BLaER1 treated with 17β-estradiol and CSF1 and Interleukin-3, amounts not matched to agents 10 nM and 100 nM (cell line): ENCODE results near the gene STPG2.

ENCODE experiments used
- H3K27ac ChIP-seq, 11 experiments: shearing (Covaris generic); formaldehyde crosslinking; 2 replicates each; pipeline ENCODE4 v1.8.1; 2022
- H3K27me3 ChIP-seq, 11 experiments: shearing (Covaris generic); formaldehyde crosslinking; 2 replicates each; pipeline ENCODE4 v1.8.1; 2022
- H3K36me3 ChIP-seq, 11 experiments: shearing (Covaris generic); formaldehyde crosslinking; 2 replicates each; pipeline ENCODE4 v1.8.1; 2022
- H3K4me1 ChIP-seq, 10 experiments: shearing (Covaris generic); formaldehyde crosslinking; 2 replicates each; pipeline ENCODE4 v1.8.1; 2022
- H3K4me2 ChIP-seq, 11 experiments: shearing (Covaris generic); formaldehyde crosslinking; 2 replicates each; pipeline ENCODE4 v1.8.1; 2022
- H3K4me3 ChIP-seq, 10 experiments: shearing (Covaris generic); formaldehyde crosslinking; 2 replicates each; pipeline ENCODE4 v1.8.1; 2022
- H3K9ac ChIP-seq, 11 experiments: shearing (Covaris generic); formaldehyde crosslinking; 2 replicates each; pipeline ENCODE4 v1.8.1; 2022
- H3K9me3 ChIP-seq, 11 experiments: shearing (Covaris generic); formaldehyde crosslinking; replicated peaks in 1 of 11; 2 replicates each; pipeline ENCODE4 v1.8.1; 2022
- H4K20me1 ChIP-seq, 11 experiments: shearing (Covaris generic); formaldehyde crosslinking; 2 replicates each; pipeline ENCODE4 v1.8.1; 2022
- Cebpa-rat ChIP-seq, 11 experiments: shearing (Covaris generic); IDR thresholded peaks; 2 replicates each; pipeline ENCODE4 v1.8.1; 2022

The STPG2 gene

DNA sequence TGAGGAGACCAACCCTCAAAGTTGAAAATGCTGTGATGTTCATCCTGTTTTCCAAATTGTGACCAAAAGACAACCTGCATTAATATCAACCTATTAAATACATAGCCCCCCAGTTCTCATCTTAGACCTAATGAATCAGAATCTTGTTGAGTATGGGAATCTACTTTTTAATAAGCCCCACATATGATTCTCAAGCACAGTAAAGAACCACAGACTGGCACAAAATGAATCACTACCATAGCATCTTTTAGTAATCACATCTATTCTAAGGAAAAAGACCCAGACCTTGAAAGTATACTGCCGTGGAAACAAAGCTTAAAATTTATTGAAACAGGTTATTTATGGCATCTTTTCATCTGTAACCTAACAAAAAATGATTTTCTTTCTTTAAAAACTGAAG lies 152.9 kb downstream of the STPG2 start:
- TF ChIP-seq Cebpa-rat (IDR thresholded peaks at IDR 0.05), result no peak
- Histone ChIP-seq H3K4me3 (no peak overlapping the region), H3K4me1 (peaks cover 0 to 11% (median 0%) of the 10 kb centered on the region in 10 experiments; a peak in 1 of 20 replicates), H3K27me3 (no peaks in the 10 kb centered on the region), H4K20me1 (no peaks in the 10 kb centered on the region), H3K9me3 (peaks cover 7 to 23% (median 16%) of the 10 kb centered on the region in 11 experiments; a peak in 19 of 22 replicates), H3K4me2 (no peak overlapping the region), H3K27ac (no peak overlapping the region), H3K9ac (no peak overlapping the region), H3K36me3 (no peaks in the 10 kb centered on the region)

DNA sequence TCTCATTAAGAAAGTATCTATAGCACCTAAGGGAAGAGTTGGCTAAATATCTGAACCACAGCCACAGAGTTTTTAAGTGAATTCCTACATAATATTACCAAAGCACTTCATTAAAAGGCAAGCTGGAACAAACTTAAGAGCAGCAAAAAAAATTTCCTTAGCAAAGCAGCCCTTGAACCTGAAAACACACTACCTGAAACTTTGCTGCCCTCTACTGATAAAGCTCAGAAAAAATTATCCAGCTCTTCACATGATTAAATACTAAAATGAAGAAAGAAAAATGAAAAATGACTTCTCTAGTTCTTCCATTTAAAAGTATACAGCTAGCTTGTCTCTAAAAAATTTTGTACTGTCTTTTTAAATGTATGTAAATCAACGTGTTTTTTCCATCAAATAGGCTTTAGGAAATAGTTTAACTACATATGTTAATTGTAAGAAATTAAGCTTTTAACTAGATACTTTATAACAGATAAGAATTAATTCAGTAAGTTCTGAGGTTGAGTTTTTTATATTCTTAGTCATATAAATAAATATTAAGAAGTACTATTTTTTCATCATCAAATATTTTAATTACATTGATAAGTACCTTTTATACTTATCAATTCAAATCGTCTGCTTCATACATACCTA lies 156.1 kb downstream of the STPG2 start:
- Histone ChIP-seq H4K20me1 (no peaks in the 10 kb centered on the region), H3K9me3 (peaks cover 1 to 4% (median 2%) of the 10 kb centered on the region in 11 experiments; a peak in 11 of 22 replicates), H3K4me1 (peaks cover 0 to 11% (median 0%) of the 10 kb centered on the region in 10 experiments; a peak in 1 of 20 replicates), H3K4me3 (no peak overlapping the region), H3K27ac (no peak overlapping the region), H3K9ac (no peak overlapping the region), H3K27me3 (no peaks in the 10 kb centered on the region), H3K4me2 (no peak overlapping the region), H3K36me3 (no peaks in the 10 kb centered on the region)
- no peak for TF ChIP-seq Cebpa-rat (IDR thresholded peaks at IDR 0.05)

DNA sequence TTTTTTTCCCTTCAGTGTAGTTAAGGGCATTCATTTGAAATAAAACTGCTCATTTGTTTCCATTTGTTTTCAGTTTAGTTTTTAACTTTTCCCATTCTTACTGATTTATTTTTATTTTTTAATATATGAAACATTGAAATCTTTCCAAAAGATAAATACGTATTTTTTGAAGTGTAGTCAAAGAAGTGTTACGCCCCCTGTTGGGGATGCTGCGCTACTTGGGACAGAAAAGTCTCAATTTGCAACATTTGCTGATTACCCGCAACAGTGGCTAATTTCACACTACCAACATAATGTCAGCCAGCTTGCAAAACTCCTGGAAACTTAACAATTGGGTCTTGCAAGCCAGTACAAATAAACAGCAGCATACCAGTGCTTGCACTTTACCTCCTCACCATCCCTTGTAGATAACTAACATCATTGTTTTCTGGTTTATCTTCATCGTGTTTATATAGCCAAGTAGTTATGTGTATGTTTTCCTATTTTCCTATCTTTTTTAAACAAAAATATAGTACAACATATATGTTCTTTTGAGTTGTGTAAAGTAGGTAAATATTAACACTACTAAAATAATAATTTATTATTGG lies 158.6 kb downstream of the STPG2 start:
- Histone ChIP-seq H3K36me3 (no peaks in the 10 kb centered on the region), H3K27ac (no peak overlapping the region), H3K9me3 (no peaks in the 10 kb centered on the region), H3K9ac (no peak overlapping the region), H4K20me1 (no peaks in the 10 kb centered on the region), H3K4me2 (no peak overlapping the region), H3K27me3 (no peaks in the 10 kb centered on the region), H3K4me1 (peaks cover 0 to 3% (median 0%) of the 10 kb centered on the region in 10 experiments; a peak in 1 of 20 replicates), H3K4me3 (no peak overlapping the region)
- TF ChIP-seq Cebpa-rat (IDR thresholded peaks at IDR 0.05), result no peak

DNA sequence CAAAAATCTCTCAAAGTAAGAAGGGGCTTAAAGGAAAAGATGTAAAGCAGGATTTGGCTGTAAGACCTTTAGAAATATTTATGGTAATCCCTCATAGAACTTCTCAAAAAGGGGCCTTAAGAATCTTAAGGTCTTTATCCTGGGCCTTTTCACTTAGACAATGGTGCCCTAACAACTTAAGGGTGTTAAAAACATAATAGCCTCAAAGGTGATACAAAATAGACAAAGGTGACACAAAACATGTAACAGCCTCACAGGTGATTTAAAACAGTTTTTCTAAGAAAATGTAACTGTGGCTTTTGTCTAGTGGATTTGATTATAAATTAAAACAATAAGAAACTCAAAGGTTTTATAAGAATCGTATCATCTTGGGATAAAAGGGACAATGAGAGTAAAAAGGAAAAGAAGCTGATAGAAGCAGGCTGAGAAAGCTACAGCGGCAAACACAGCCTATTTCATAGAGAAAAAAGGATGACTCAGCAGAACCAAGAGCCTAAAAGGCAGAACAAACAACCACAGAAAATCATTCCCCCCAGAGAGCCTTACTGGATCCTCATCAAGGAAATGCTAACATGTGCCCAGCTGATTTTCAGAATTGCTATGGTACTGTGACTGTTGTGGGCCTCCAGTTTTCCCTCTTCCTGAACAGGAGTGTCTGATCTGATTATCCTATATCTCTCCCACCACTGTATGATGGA lies 164.3 kb downstream of the STPG2 start:
- no peak for TF ChIP-seq Cebpa-rat (IDR thresholded peaks at IDR 0.05)
- peaks cover 2 to 10% (median 8%) of the 10 kb centered on the region in 11 experiments; a peak in 21 of 22 replicates for H3K9me3 ChIP-seq
- H3K4me2 ChIP-seq, result no peak overlapping the region
- no peaks in the 10 kb centered on the region for H4K20me1 ChIP-seq
- no peak overlapping the region for H3K27ac ChIP-seq
- no peaks in the 10 kb centered on the region for H3K27me3 ChIP-seq
- H3K9ac ChIP-seq, result no peak overlapping the region
- H3K36me3 ChIP-seq, result no peaks in the 10 kb centered on the region
- H3K4me3 ChIP-seq, result no peak overlapping the region
- no peaks in the 10 kb centered on the region for H3K4me1 ChIP-seq

DNA sequence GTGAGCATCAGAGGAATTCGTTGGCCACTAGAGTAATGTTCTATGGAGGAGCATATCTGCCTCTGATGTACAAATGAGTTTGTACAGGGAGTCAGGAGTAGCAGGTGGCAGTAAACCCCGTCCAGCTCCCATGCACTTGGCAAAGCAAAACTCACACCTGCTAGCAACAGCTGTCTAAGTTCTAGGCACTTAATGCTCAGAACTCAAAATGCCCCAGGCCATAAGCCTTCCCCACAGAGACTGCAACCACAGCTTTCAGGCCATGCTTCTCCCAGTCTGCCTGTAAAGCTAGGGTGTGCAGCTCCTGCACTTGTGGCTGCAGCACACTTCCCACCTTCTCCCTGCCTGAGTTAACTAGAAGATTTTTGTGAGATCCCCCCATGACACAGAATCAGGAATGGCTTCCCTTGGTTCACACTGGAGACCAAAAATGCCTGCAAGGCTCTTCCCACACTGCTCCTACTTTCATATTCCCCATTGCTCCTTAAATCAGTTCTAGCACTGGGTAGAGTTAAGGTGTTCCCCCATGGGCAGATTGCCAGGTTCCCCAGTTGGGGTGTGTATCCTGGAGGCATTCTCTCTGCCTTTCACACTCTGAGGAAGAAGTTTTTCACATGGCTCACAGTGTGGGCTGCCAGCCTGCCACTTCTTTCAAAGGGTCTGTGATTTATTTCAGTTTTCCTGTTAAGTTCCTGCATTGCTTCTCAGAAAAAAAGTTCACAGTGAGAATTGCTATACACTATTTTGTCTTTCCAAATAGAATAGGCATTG lies 189.9 kb downstream of the STPG2 start:
- Histone ChIP-seq H3K9me3 (no peaks in the 10 kb centered on the region; a peak in 1 of 22 replicates), H3K36me3 (no peaks in the 10 kb centered on the region), H3K4me1 (no peaks in the 10 kb centered on the region), H4K20me1 (no peaks in the 10 kb centered on the region), H3K27ac (no peak overlapping the region), H3K9ac (no peak overlapping the region), H3K4me2 (no peak overlapping the region), H3K27me3 (no peaks in the 10 kb centered on the region), H3K4me3 (no peak overlapping the region)
- no peak for TF ChIP-seq Cebpa-rat (IDR thresholded peaks at IDR 0.05)

DNA sequence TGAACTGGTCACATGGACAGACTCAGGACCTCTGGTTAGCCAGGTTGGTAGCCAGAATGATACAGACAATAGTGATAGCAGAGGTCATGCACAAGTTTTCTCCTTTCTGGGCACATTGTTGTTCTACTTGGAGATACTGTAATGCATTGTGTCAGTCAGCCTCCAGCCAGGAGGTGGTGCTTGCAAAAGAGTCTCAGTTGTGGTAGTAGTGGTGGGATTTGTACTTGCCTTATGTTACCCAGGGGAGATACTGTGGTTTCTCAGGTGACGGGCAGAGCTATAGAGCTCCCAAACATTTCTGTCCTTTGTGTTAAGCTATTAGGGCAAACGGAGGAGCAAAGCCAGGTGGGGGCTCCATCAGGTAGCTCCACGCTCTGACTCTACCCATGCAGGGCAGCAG lies 190.5 kb downstream of the STPG2 start:
- H4K20me1 ChIP-seq, result no peaks in the 10 kb centered on the region
- no peak overlapping the region for H3K27ac ChIP-seq
- H3K27me3 ChIP-seq, result no peaks in the 10 kb centered on the region
- H3K4me1 ChIP-seq, result no peaks in the 10 kb centered on the region
- no peak overlapping the region for H3K4me3 ChIP-seq
- no peak for TF ChIP-seq Cebpa-rat (IDR thresholded peaks at IDR 0.05)
- H3K9me3 ChIP-seq, result no peaks in the 10 kb centered on the region; a peak in 1 of 22 replicates
- no peak overlapping the region for H3K4me2 ChIP-seq
- no peaks in the 10 kb centered on the region for H3K36me3 ChIP-seq
- H3K9ac ChIP-seq, result no peak overlapping the region

DNA sequence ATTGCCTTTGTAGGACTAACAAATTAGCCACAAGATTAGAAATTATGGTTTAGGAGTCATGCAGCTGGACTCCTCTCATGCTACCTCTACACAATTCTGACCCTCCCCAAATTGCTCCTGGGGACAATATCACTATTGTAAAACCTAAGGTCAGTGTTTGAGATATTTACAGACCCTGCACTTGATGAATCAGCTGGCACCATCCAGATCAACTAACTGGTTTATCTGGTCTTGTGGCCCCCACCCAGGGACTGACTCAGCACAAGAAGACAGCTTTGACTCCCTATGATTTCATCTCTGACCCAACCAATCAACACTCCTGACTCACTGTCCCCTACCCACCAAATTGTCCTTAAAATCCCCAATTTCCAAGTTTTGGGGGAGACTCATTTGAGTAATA lies 192.4 kb downstream of the STPG2 start:
- Histone ChIP-seq H3K27ac (no peak overlapping the region), H3K4me2 (no peak overlapping the region), H3K27me3 (no peaks in the 10 kb centered on the region)

DNA sequence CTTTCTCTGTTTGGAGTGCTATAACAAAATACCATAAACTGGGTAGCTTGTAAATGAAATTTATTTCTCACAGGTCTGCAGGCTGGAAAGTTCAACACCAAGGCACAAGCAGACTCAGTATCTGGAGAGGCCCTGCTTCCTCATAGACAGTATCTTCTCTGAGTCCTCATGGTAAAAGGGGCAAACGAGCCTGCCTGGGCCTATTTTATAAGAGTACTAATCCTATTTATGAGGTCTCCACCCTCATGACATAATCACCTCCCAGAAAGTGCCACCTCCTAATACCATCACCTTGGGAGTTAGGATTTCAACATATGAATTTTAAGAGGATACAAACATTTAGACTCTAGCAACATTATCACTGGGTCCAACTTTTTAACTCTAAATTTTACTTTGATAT lies 200.3 kb downstream of the STPG2 start:
- Histone ChIP-seq H3K4me2 (no peak overlapping the region), H3K27ac (no peak overlapping the region), H3K9ac (no peak overlapping the region), H4K20me1 (no peaks in the 10 kb centered on the region), H3K36me3 (no peaks in the 10 kb centered on the region; a peak in 1 of 22 replicates), H3K4me3 (no peak overlapping the region), H3K9me3 (peaks cover 8 to 21% (median 16%) of the 10 kb centered on the region in 11 experiments), H3K27me3 (no peaks in the 10 kb centered on the region), H3K4me1 (no peaks in the 10 kb centered on the region)
- no peak for TF ChIP-seq Cebpa-rat (IDR thresholded peaks at IDR 0.05)

More for the DNA sequence above, 192.4 kb downstream of the STPG2 start:
- H3K9ac ChIP-seq, result no peak overlapping the region
- no peak overlapping the region for H3K4me3 ChIP-seq
- no peaks in the 10 kb centered on the region; a peak in 1 of 22 replicates for H3K9me3 ChIP-seq
- no peak for TF ChIP-seq Cebpa-rat (IDR thresholded peaks at IDR 0.05)
- H3K36me3 ChIP-seq, result no peaks in the 10 kb centered on the region
- no peaks in the 10 kb centered on the region for H4K20me1 ChIP-seq
- H3K4me1 ChIP-seq, result no peaks in the 10 kb centered on the region

DNA sequence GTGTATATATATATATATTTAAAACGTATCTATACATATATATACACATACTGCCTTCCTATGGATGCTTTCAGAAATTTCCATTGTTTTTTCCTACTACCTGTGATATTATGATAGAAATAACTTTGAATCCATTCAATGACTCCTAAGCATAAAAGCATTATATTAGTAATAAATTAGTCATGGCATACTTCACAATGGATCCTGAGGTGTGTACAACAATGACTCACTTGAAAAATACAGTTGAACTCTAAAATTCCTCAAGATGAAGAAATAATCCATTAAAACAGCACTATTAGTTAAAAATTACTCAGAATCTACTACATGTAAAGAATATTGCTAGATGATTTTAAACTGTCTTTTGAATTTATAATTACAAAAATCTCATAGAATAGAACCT lies 201.1 kb downstream of the STPG2 start:
- peaks cover 8 to 25% (median 18%) of the 10 kb centered on the region in 11 experiments for H3K9me3 ChIP-seq
- no peak overlapping the region for H3K4me3 ChIP-seq
- H3K27me3 ChIP-seq, result no peaks in the 10 kb centered on the region
- TF ChIP-seq Cebpa-rat (IDR thresholded peaks at IDR 0.05), result no peak
- no peaks in the 10 kb centered on the region; a peak in 1 of 22 replicates for H3K36me3 ChIP-seq
- H3K9ac ChIP-seq, result no peak overlapping the region
- no peaks in the 10 kb centered on the region for H3K4me1 ChIP-seq
- H4K20me1 ChIP-seq, result no peaks in the 10 kb centered on the region
- H3K27ac ChIP-seq, result no peak overlapping the region
- no peak overlapping the region for H3K4me2 ChIP-seq
